ENCODE results near the gene MYO1G. TPM values are rescaled to one million over a fixed set of nuclear protein-coding genes. Genes with fewer than 3 reads are reported as not detected.
A peak's percentile ranks its signal among the peaks of the same experiment; 100 is the strongest.

MYO1G gene
- total and polyA plus RNA-seq, 2 donors from 2014 or later: 0.60 to 14.3 TPM

- TF ChIP-seq CTCF (IDR thresholded peaks at IDR 0.05; ENCODE audit: borderline replicate concordance, extremely low read depth, insufficient read depth): no peak
- H3K36me3 ChIP-seq (ENCODE audit: control insufficient read depth in 2 of 3, insufficient read depth in 3 of 3, low read length in 3 of 3): peaks cover 0 to 2% (median 0%) of the 10 kb centered on the region in 3 donors
- peaks cover 0 to 2% (median 0%) of the 10 kb centered on the region in 3 donors for H3K4me1 ChIP-seq (ENCODE audit: control insufficient read depth in 2 of 3, insufficient read depth in 2 of 3, low read depth in 1 of 3, low read length in 3 of 3)
- no peak overlapping the region for H3K4me3 ChIP-seq (ENCODE audit: low read length in 3 of 3)
- H3K9me3 ChIP-seq (ENCODE audit: control insufficient read depth in 2 of 3, insufficient read depth in 1 of 3, low read length in 3 of 3): no peaks in the 10 kb centered on the region
- no peak overlapping the region for H3K27ac ChIP-seq (ENCODE audit: low read depth in 2 of 2, low read length in 2 of 2)
- intact Hi-C loops (cut with DNase I): no loop called here
- DNase-seq (no peak), FAIRE-seq (no peak)
- no peak overlapping the region for H3K9ac ChIP-seq (ENCODE audit: low read length in 3 of 3)
- no peaks in the 10 kb centered on the region for H3K27me3 ChIP-seq (ENCODE audit: control insufficient read depth, insufficient read depth, low read length)
These were observed 36.5 kb upstream of the MYO1G start for GRCh38 chr7:45015313-45015712.

GRCh38 chr7:45013465-45013967, 34.7 kb upstream of the MYO1G start:
- H3K9me3 ChIP-seq (ENCODE audit: control insufficient read depth in 2 of 3, insufficient read depth in 1 of 3, low read length in 3 of 3): no peaks in the 10 kb centered on the region
- DNase-seq (no peak), FAIRE-seq (no peak)
- H3K4me3 ChIP-seq (ENCODE audit: low read length in 3 of 3): no peak overlapping the region
- TF ChIP-seq CTCF (IDR thresholded peaks at IDR 0.05; ENCODE audit: borderline replicate concordance, extremely low read depth, insufficient read depth): no peak
- peaks cover 0 to 2% (median 0%) of the 10 kb centered on the region in 3 donors for H3K36me3 ChIP-seq (ENCODE audit: control insufficient read depth in 2 of 3, insufficient read depth in 3 of 3, low read length in 3 of 3)
- H3K27ac ChIP-seq (ENCODE audit: low read depth in 2 of 2, low read length in 2 of 2): no peak overlapping the region
- peaks cover 0 to 2% (median 0%) of the 10 kb centered on the region in 3 donors for H3K4me1 ChIP-seq (ENCODE audit: control insufficient read depth in 2 of 3, insufficient read depth in 2 of 3, low read depth in 1 of 3, low read length in 3 of 3)
- intact Hi-C loops (cut with DNase I): no loop called here
- H3K27me3 ChIP-seq (ENCODE audit: control insufficient read depth, insufficient read depth, low read length): no peaks in the 10 kb centered on the region
- no peak overlapping the region for H3K9ac ChIP-seq (ENCODE audit: low read length in 3 of 3)

GRCh38 chr7:45007571-45008328, 28.9 kb upstream of the MYO1G start:
- TF ChIP-seq CTCF (IDR thresholded peaks at IDR 0.05; ENCODE audit: borderline replicate concordance, extremely low read depth, insufficient read depth): no peak
- H3K27me3 ChIP-seq (ENCODE audit: control insufficient read depth, insufficient read depth, low read length): no peaks in the 10 kb centered on the region
- H3K36me3 ChIP-seq (ENCODE audit: control insufficient read depth in 2 of 3, insufficient read depth in 3 of 3, low read length in 3 of 3): no peaks in the 10 kb centered on the region
- no peaks in the 10 kb centered on the region for H3K9me3 ChIP-seq (ENCODE audit: control insufficient read depth in 2 of 3, insufficient read depth in 1 of 3, low read length in 3 of 3)
- FAIRE-seq: no peak
- no peak overlapping the region for H3K27ac ChIP-seq (ENCODE audit: low read depth in 2 of 2, low read length in 2 of 2)
- DNase-seq: peak in 1 of 5 donors; percentile 45
- H3K4me3 ChIP-seq (ENCODE audit: low read length in 3 of 3): no peak overlapping the region
- intact Hi-C loops (cut with DNase I): no loop called here
- H3K4me1 ChIP-seq (ENCODE audit: control insufficient read depth in 2 of 3, insufficient read depth in 2 of 3, low read depth in 1 of 3, low read length in 3 of 3): no peaks in the 10 kb centered on the region
- no peak overlapping the region for H3K9ac ChIP-seq (ENCODE audit: low read length in 3 of 3)
